ENCODE measurements around the gene MAEA. TPM values are rescaled to one million over a fixed set of nuclear protein-coding genes. Genes with fewer than 3 reads are reported as not detected.
A peak's percentile ranks its signal among the peaks of the same experiment; 100 is the strongest.

The MAEA gene
- total RNA-seq, 1 donor = 70.6 TPM

DNA sequence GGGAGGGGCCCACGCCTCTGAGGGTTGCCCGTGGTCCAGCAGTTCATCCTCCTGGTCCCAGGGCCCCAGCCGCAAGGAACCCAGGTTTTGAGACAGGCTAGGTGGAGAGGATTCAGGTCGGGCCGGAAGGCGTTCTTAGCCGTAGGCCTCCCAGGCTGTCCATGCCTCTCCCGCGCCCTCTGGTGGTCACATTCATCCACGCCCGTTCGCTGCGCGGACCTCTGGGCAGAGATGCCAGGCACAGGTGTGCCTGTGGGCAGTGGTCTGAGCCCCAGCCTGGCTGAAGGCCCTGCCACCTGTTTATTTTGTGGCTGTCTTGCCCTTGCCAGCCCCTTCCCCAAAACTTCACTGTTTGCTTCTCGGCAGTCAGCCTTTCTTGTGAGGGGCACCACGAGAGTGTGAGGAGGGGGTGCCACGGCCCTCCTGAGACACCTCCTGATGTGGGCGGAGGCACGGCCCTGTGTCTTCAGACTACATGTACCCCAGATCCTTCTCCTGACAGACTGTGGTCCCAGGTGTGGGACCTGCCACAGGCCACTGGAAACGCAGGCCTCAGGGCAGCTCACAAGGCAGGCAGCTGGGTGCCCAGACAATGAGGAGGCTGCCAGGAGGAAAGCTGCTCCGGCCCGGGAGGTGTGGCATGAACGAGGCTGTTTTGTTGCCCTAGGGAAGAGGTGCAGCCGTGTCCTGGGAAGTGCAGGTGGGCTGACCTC, 62.3 kb downstream of the MAEA start:
- DNase-seq (ENCODE audit: insufficient read length, low spot score, missing footprints) = peak; percentile 99

DNA sequence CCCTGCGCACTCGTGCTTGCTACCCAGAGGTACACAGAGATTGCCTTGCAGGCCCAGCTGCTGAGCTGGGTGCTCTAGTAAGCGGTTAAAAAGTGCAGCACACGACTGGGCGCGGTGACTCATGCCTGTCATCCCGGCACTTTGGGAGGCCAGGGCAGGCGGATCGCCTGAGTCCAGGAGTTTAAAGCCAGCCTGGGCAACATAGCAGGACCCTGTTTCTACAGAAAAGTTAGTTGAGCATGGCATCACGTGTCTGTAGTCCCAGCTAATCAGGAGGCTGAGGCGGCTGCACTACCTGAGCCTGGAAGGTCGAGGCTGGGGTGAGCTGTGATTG, 62.8 kb downstream of the MAEA start:
- TF ChIP-seq, protein P1, sequence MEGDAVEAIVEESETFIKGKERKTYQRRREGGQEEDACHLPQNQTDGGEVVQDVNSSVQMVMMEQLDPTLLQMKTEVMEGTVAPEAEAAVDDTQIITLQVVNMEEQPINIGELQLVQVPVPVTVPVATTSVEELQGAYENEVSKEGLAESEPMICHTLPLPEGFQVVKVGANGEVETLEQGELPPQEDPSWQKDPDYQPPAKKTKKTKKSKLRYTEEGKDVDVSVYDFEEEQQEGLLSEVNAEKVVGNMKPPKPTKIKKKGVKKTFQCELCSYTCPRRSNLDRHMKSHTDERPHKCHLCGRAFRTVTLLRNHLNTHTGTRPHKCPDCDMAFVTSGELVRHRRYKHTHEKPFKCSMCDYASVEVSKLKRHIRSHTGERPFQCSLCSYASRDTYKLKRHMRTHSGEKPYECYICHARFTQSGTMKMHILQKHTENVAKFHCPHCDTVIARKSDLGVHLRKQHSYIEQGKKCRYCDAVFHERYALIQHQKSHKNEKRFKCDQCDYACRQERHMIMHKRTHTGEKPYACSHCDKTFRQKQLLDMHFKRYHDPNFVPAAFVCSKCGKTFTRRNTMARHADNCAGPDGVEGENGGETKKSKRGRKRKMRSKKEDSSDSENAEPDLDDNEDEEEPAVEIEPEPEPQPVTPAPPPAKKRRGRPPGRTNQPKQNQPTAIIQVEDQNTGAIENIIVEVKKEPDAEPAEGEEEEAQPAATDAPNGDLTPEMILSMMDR (IDR thresholded peaks at IDR 0.05; ENCODE audit: extremely low read depth, low read depth, low read length) = no peak
- peaks cover 10% of the 10 kb centered on the region for H4K20me1 ChIP-seq (ENCODE audit: insufficient read depth, low read length)
- DNase-seq (ENCODE audit: insufficient read length, low spot score, missing footprints) = no peak
- H3K27ac ChIP-seq (ENCODE audit: low read depth, low read length) = no peak overlapping the region
- no peak overlapping the region for H3K4me3 ChIP-seq (ENCODE audit: insufficient read depth, low read length)
- peaks cover 9% of the 10 kb centered on the region for H3K4me1 ChIP-seq (ENCODE audit: insufficient read depth, low read length)
- H3K36me3 ChIP-seq (ENCODE audit: insufficient read depth, low read length) = peaks cover 11% of the 10 kb centered on the region
- no peak overlapping the region for H2AFZ ChIP-seq (ENCODE audit: low read length)
- H3K79me2 ChIP-seq (ENCODE audit: insufficient read depth, low read length) = peaks cover 28% of the 10 kb centered on the region
- H3K9me3 ChIP-seq (ENCODE audit: low read depth, low read length) = no peaks in the 10 kb centered on the region
- no peak overlapping the region for H3K4me2 ChIP-seq (ENCODE audit: insufficient read depth, low read length)
- no peaks in the 10 kb centered on the region for H3K27me3 ChIP-seq (ENCODE audit: insufficient read depth, low read length)

More for the DNA sequence above, 62.3 kb downstream of the MAEA start:
- TF ChIP-seq, protein P1 (IDR thresholded peaks at IDR 0.05; ENCODE audit: extremely low read depth, low read depth, low read length) = peak; percentile 87
- Histone ChIP-seq H3K4me2 (ENCODE audit: insufficient read depth, low read length) (no peak overlapping the region), H3K27ac (ENCODE audit: low read depth, low read length) (no peak overlapping the region), H4K20me1 (ENCODE audit: insufficient read depth, low read length) (peaks cover 10% of the 10 kb centered on the region), H2AFZ (ENCODE audit: low read length) (peak overlapping the region; percentile 85), H3K79me2 (ENCODE audit: insufficient read depth, low read length) (peaks cover 28% of the 10 kb centered on the region), H3K36me3 (ENCODE audit: insufficient read depth, low read length) (peaks cover 11% of the 10 kb centered on the region), H3K4me3 (ENCODE audit: insufficient read depth, low read length) (no peak overlapping the region), H3K27me3 (ENCODE audit: insufficient read depth, low read length) (no peaks in the 10 kb centered on the region), H3K9me3 (ENCODE audit: low read depth, low read length) (no peaks in the 10 kb centered on the region), H3K4me1 (ENCODE audit: insufficient read depth, low read length) (peaks cover 9% of the 10 kb centered on the region)

DNA sequence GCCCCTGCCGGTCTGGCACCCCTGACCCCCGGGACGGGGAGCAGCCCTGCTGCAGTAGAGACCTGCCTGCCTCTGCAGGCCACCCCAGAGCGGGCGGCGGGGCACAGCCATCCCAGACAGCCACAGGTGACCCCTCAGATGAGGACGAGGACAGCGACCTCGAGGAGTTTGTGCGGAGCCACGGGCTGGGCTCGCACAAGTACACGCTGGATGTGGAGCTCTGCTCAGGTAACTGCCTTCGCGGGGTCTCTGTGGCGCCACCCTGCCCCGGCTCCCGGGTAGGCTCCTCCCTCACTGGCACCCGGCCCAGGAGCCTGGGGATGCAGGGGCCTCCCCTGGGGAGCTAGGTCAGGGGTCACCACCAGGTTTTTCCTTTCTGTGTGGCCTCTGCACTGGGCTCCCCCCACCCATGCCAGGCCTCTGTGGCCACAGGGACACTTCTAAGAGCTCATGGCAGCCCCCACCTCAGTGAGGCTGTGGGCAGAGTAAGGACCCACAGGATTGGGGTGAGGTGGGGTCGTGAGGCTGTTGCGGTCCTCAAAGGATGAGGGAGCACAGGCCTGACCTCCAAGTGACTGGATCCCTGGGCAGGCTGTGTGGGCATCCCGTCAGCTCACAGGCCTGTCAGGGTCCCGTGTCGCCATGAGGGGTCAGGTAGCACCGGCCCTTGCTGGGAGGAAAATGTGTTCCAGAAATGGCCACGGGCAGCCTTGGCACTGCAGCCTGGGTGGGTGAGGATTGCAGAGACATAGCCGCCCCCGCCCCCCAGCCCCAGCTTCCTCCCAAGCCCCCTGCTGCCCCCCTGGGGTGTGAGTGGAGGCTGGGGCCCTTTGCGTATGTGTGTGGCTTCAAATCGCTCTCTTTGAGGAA, 63.7 kb downstream of the MAEA start:
- H2AFZ ChIP-seq (ENCODE audit: low read length) = no peak overlapping the region

More for the DNA sequence above, 63.7 kb downstream of the MAEA start:
- DNase-seq (ENCODE audit: insufficient read length, low spot score, missing footprints) = no peak
- Histone ChIP-seq H4K20me1 (ENCODE audit: insufficient read depth, low read length) (peaks cover 10% of the 10 kb centered on the region), H3K36me3 (ENCODE audit: insufficient read depth, low read length) (peaks cover 13% of the 10 kb centered on the region), H3K27ac (ENCODE audit: low read depth, low read length) (no peak overlapping the region), H3K4me2 (ENCODE audit: insufficient read depth, low read length) (no peak overlapping the region), H3K4me1 (ENCODE audit: insufficient read depth, low read length) (peaks cover under 1% of the 10 kb centered on the region), H3K27me3 (ENCODE audit: insufficient read depth, low read length) (no peaks in the 10 kb centered on the region), H3K9me3 (ENCODE audit: low read depth, low read length) (no peaks in the 10 kb centered on the region), H3K4me3 (ENCODE audit: insufficient read depth, low read length) (no peak overlapping the region), H3K79me2 (ENCODE audit: insufficient read depth, low read length) (peaks cover 23% of the 10 kb centered on the region)
- TF ChIP-seq, protein P1 (IDR thresholded peaks at IDR 0.05; ENCODE audit: extremely low read depth, low read depth, low read length) = no peak
